SU-DHL-6 (cell line): ENCODE data around the gene JMJD7.

Source experiments
- H2AFZ ChIP-seq: fragments of 200-600 bp; sonication (generic); 2 replicates; pipeline ENCODE4 v1.6.1; 2014; ENCODE audit warnings: low read depth, mild to moderate bottlenecking, moderate library complexity, mixed read lengths, antibody characterized with exemption, low read length; ENCODE audit not compliant: severe bottlenecking
- H3F3A ChIP-seq: fragments of 200-600 bp; shearing (Covaris generic); 2 replicates; pipeline ENCODE4 v1.6.0; 2016; ENCODE audit warnings: antibody characterized with exemption, mild to moderate bottlenecking; ENCODE audit not compliant: insufficient read depth
- H3K27ac ChIP-seq: fragments of 200-600 bp; sonication (generic); 2 replicates; pipeline ENCODE4 v1.5.1; 2016; ENCODE audit warnings: low read depth, mild to moderate bottlenecking, low read length, moderate library complexity, mixed read lengths
- H3K27me3 ChIP-seq: fragments of 200-600 bp; sonication (generic), shearing (Covaris generic); 2 replicates; pipeline ENCODE4 v1.6.0; 2014; ENCODE audit warnings: mild to moderate bottlenecking, low read length
- H3K36me3 ChIP-seq: fragments of 200-600 bp; sonication (generic); 2 replicates; pipeline ENCODE4 v1.6.1; 2014; ENCODE audit warnings: mild to moderate bottlenecking, low read length, mixed read lengths
- H3K4me2 ChIP-seq: fragments of 300-600, 200-600 bp; shearing (Covaris generic), sonication (generic); 2 replicates; pipeline ENCODE4 v1.6.0; 2014; ENCODE audit warnings: low read length, low read depth, mild to moderate bottlenecking; ENCODE audit not compliant: poor library complexity, severe bottlenecking
- H3K4me3 ChIP-seq: fragments of 200-600 bp; sonication (generic); 2 replicates; pipeline ENCODE4 v1.5.1; 2014; ENCODE audit warnings: antibody characterized with exemption, low read length, mild to moderate bottlenecking, mixed read lengths; ENCODE audit not compliant: insufficient read depth, poor library complexity, severe bottlenecking
- H3K79me2 ChIP-seq: fragments of 200-600 bp; sonication (generic); 2 replicates; pipeline ENCODE4 v1.6.1; 2014; ENCODE audit warnings: mild to moderate bottlenecking, low read length, moderate library complexity; ENCODE audit not compliant: insufficient read depth
- H3K9ac ChIP-seq: fragments of 200-600 bp; sonication (generic); 2 replicates; pipeline ENCODE4 v1.7.0; 2014; ENCODE audit warnings: mild to moderate bottlenecking, low read length
- H3K9me2 ChIP-seq: fragments of 200-600 bp; sonication (generic); replicated peaks from 2 replicates; pipeline ENCODE4 v1.6.1; 2014; ENCODE audit warnings: low read length; ENCODE audit not compliant: insufficient read depth
- H3K9me3 ChIP-seq: fragments of 200-600 bp; sonication (generic); 2 replicates; pipeline ENCODE4 v1.6.1; 2014; ENCODE audit warnings: low read length, mixed read lengths; ENCODE audit not compliant: insufficient read depth
- H4K20me1 ChIP-seq: fragments of 200-600 bp; sonication (generic); 2 replicates; pipeline ENCODE4 v1.6.1; 2014; ENCODE audit warnings: low read depth, mild to moderate bottlenecking, antibody characterized with exemption, low read length, moderate library complexity, mixed read lengths
- CTCF ChIP-seq: fragments of 200-600 bp; sonication (generic); IDR thresholded peaks from one replicate; pipeline ENCODE4 v1.5.1; 2017; ENCODE audit warnings: antibody characterized with exemption, mild to moderate bottlenecking, low read length, moderate library complexity; ENCODE audit not compliant: insufficient read depth, poor library complexity, severe bottlenecking
- EZH2phosphoT487 ChIP-seq: fragments of 200-600 bp; sonication (generic), shearing (Covaris generic); conservative IDR thresholded peaks from 2 replicates; pipeline ENCODE4 v1.6.1; 2018; ENCODE audit warnings: mild to moderate bottlenecking, antibody characterized with exemption, low read length, moderate library complexity, mixed read lengths

JMJD7 gene

GRCh38 chr15:41824062-41824745 is 3.7 kb upstream of the JMJD7 start:
- Histone ChIP-seq H3K9me2 (no peaks in the 10 kb centered on the region), H3K36me3 (no peaks in the 10 kb centered on the region), H3K9me3 (no peaks in the 10 kb centered on the region), H3K27ac (no peak overlapping the region), H2AFZ (no peak overlapping the region), H3K4me3 (no peak overlapping the region), H3F3A (no peaks in the 10 kb centered on the region), H3K79me2 (no peaks in the 10 kb centered on the region), H4K20me1 (no peaks in the 10 kb centered on the region), H3K27me3 (no peaks in the 10 kb centered on the region), H3K9ac (no peak overlapping the region), H3K4me2 (no peak overlapping the region)
- TF ChIP-seq EZH2phosphoT487: no peak
- TF ChIP-seq CTCF: no peak

- TF ChIP-seq EZH2phosphoT487 (no peak), CTCF (no peak)
- Histone ChIP-seq H3K27me3 (no peaks in the 10 kb centered on the region), H4K20me1 (no peaks in the 10 kb centered on the region), H3F3A (no peaks in the 10 kb centered on the region), H3K36me3 (no peaks in the 10 kb centered on the region), H3K4me2 (no peak overlapping the region), H3K4me3 (no peak overlapping the region), H2AFZ (no peak overlapping the region), H3K9me2 (no peaks in the 10 kb centered on the region), H3K79me2 (no peaks in the 10 kb centered on the region), H3K27ac (no peak overlapping the region), H3K9me3 (no peaks in the 10 kb centered on the region), H3K9ac (no peak overlapping the region)
These were observed 2.7 kb upstream of the JMJD7 start for GRCh38 chr15:41825145-41825544.

GRCh38 chr15:41825572-41826535 is 2.0 kb upstream of the JMJD7 start:
- no peak overlapping the region for H2AFZ ChIP-seq
- H3K9ac ChIP-seq: no peak overlapping the region
- no peaks in the 10 kb centered on the region for H3K27me3 ChIP-seq
- no peaks in the 10 kb centered on the region for H3K9me3 ChIP-seq
- no peak overlapping the region for H3K4me2 ChIP-seq
- H3K36me3 ChIP-seq: no peaks in the 10 kb centered on the region
- TF ChIP-seq CTCF: no peak
- TF ChIP-seq EZH2phosphoT487: no peak
- H3K79me2 ChIP-seq: no peaks in the 10 kb centered on the region
- H3K4me3 ChIP-seq: no peak overlapping the region
- H3F3A ChIP-seq: no peaks in the 10 kb centered on the region
- no peaks in the 10 kb centered on the region for H4K20me1 ChIP-seq
- no peak overlapping the region for H3K27ac ChIP-seq
- H3K9me2 ChIP-seq: no peaks in the 10 kb centered on the region
